ENCODE measurements around the gene TEPSIN.

TEPSIN gene

GRCh38 chr17:81238815-81239713, at the start of gene TEPSIN, which contains the start of gene NDUFAF8:
Gene TEPSIN (minus strand): TSS chr17:81239055. CDS start chr17:81239033, 22 bp downstream.
Gene NDUFAF8 (plus strand): TSS chr17:81239318. CDS start chr17:81239364, 46 bp downstream.
- no peaks in the 10 kb centered on the region for H3K36me3 ChIP-seq (ENCODE audit: control insufficient read depth in 1 of 2, insufficient read depth in 2 of 2, low read length in 2 of 2)
- peaks cover 22 to 24% of the 10 kb centered on the region in 2 donors for H3K4me1 ChIP-seq (ENCODE audit: control insufficient read depth in 1 of 2, insufficient read depth in 2 of 2, low read length in 2 of 2)
- no peak within 1 kb of the TSS for H3K27ac ChIP-seq (ENCODE audit: low read depth, low read length)
- no peaks in the 10 kb centered on the region for H3K27me3 ChIP-seq (ENCODE audit: control insufficient read depth in 1 of 2, insufficient read depth in 2 of 2, low read length in 2 of 2)
- H3K9ac ChIP-seq (ENCODE audit: low read depth in 1 of 2, low read length in 2 of 2) = peak within 1 kb of the TSS; percentile 74 to 76
- peak within 1 kb of the TSS; percentile 82 to 94 for H3K4me3 ChIP-seq (ENCODE audit: low read depth in 1 of 2, low read length in 2 of 2)
- H3K9me3 ChIP-seq (ENCODE audit: control insufficient read depth in 1 of 2, low read length in 2 of 2) = no peaks in the 10 kb centered on the region

- Histone ChIP-seq H3K9ac (ENCODE audit: low read depth in 1 of 2, low read length in 2 of 2) (no peak overlapping the region), H3K4me1 (ENCODE audit: control insufficient read depth in 1 of 2, insufficient read depth in 2 of 2, low read length in 2 of 2) (peaks cover 9 to 27% of the 10 kb centered on the region in 2 donors), H3K27me3 (ENCODE audit: control insufficient read depth in 1 of 2, insufficient read depth in 2 of 2, low read length in 2 of 2) (no peaks in the 10 kb centered on the region), H3K27ac (ENCODE audit: low read depth, low read length) (no peak overlapping the region), H3K9me3 (ENCODE audit: control insufficient read depth in 1 of 2, low read length in 2 of 2) (no peaks in the 10 kb centered on the region), H3K4me3 (ENCODE audit: low read depth in 1 of 2, low read length in 2 of 2) (no peak overlapping the region), H3K36me3 (ENCODE audit: control insufficient read depth in 1 of 2, insufficient read depth in 2 of 2, low read length in 2 of 2) (peaks cover 7 to 52% of the 10 kb centered on the region in 2 donors)
Measured at GRCh38 chr17:81287741-81288430, 49.0 kb upstream of the TEPSIN start.

- H3K9ac ChIP-seq (ENCODE audit: low read depth in 1 of 2, low read length in 2 of 2) = no peak overlapping the region
- no peak overlapping the region for H3K4me3 ChIP-seq (ENCODE audit: low read depth in 1 of 2, low read length in 2 of 2)
- peaks cover 5 to 22% of the 10 kb centered on the region in 2 donors for H3K4me1 ChIP-seq (ENCODE audit: control insufficient read depth in 1 of 2, insufficient read depth in 2 of 2, low read length in 2 of 2)
- H3K27ac ChIP-seq (ENCODE audit: low read depth, low read length) = no peak overlapping the region
- H3K27me3 ChIP-seq (ENCODE audit: control insufficient read depth in 1 of 2, insufficient read depth in 2 of 2, low read length in 2 of 2) = no peaks in the 10 kb centered on the region
- no peaks in the 10 kb centered on the region for H3K9me3 ChIP-seq (ENCODE audit: control insufficient read depth in 1 of 2, low read length in 2 of 2)
- H3K36me3 ChIP-seq (ENCODE audit: control insufficient read depth in 1 of 2, insufficient read depth in 2 of 2, low read length in 2 of 2) = peaks cover 13 to 59% of the 10 kb centered on the region in 2 donors
Measured at GRCh38 chr17:81287152-81287551, 48.3 kb upstream of the TEPSIN start.

- Histone ChIP-seq H3K27ac (ENCODE audit: low read depth, low read length) (peak overlapping the region; percentile 36), H3K9me3 (ENCODE audit: control insufficient read depth in 1 of 2, low read length in 2 of 2) (no peaks in the 10 kb centered on the region), H3K4me3 (ENCODE audit: low read depth in 1 of 2, low read length in 2 of 2) (no peak overlapping the region), H3K27me3 (ENCODE audit: control insufficient read depth in 1 of 2, insufficient read depth in 2 of 2, low read length in 2 of 2) (no peaks in the 10 kb centered on the region), H3K4me1 (ENCODE audit: control insufficient read depth in 1 of 2, insufficient read depth in 2 of 2, low read length in 2 of 2) (peaks cover 5 to 17% of the 10 kb centered on the region in 2 donors), H3K9ac (ENCODE audit: low read depth in 1 of 2, low read length in 2 of 2) (no peak overlapping the region), H3K36me3 (ENCODE audit: control insufficient read depth in 1 of 2, insufficient read depth in 2 of 2, low read length in 2 of 2) (peaks cover 13 to 64% of the 10 kb centered on the region in 2 donors)
Measured at GRCh38 chr17:81286491-81287145, 47.8 kb upstream of the TEPSIN start.

- Histone ChIP-seq H3K4me3 (ENCODE audit: low read depth in 1 of 2, low read length in 2 of 2) (peak overlapping the region; percentile 19 to 55), H3K36me3 (ENCODE audit: control insufficient read depth in 1 of 2, insufficient read depth in 2 of 2, low read length in 2 of 2) (peaks cover 13 to 67% of the 10 kb centered on the region in 2 donors), H3K9ac (ENCODE audit: low read depth in 1 of 2, low read length in 2 of 2) (peak overlapping the region; percentile 1 to 18), H3K27me3 (ENCODE audit: control insufficient read depth in 1 of 2, insufficient read depth in 2 of 2, low read length in 2 of 2) (no peaks in the 10 kb centered on the region), H3K4me1 (ENCODE audit: control insufficient read depth in 1 of 2, insufficient read depth in 2 of 2, low read length in 2 of 2) (peaks cover 5 to 11% of the 10 kb centered on the region in 2 donors), H3K9me3 (ENCODE audit: control insufficient read depth in 1 of 2, low read length in 2 of 2) (no peaks in the 10 kb centered on the region), H3K27ac (ENCODE audit: low read depth, low read length) (peak overlapping the region; percentile 36)
Measured at GRCh38 chr17:81285894-81286293, 47.0 kb upstream of the TEPSIN start.

GRCh38 chr17:81285179-81285878, 46.5 kb upstream of the TEPSIN start:
- H3K4me3 ChIP-seq (ENCODE audit: low read depth in 1 of 2, low read length in 2 of 2) = peak overlapping the region; percentile 19 to 55
- peaks cover 5 to 11% of the 10 kb centered on the region in 2 donors for H3K4me1 ChIP-seq (ENCODE audit: control insufficient read depth in 1 of 2, insufficient read depth in 2 of 2, low read length in 2 of 2)
- no peaks in the 10 kb centered on the region for H3K27me3 ChIP-seq (ENCODE audit: control insufficient read depth in 1 of 2, insufficient read depth in 2 of 2, low read length in 2 of 2)
- H3K36me3 ChIP-seq (ENCODE audit: control insufficient read depth in 1 of 2, insufficient read depth in 2 of 2, low read length in 2 of 2) = peaks cover 15 to 67% of the 10 kb centered on the region in 2 donors
- peak overlapping the region; percentile 1 to 18 for H3K9ac ChIP-seq (ENCODE audit: low read depth in 1 of 2, low read length in 2 of 2)
- no peaks in the 10 kb centered on the region for H3K9me3 ChIP-seq (ENCODE audit: control insufficient read depth in 1 of 2, low read length in 2 of 2)
- H3K27ac ChIP-seq (ENCODE audit: low read depth, low read length) = peak overlapping the region; percentile 36

- no peaks in the 10 kb centered on the region for H3K9me3 ChIP-seq (ENCODE audit: control insufficient read depth in 1 of 2, low read length in 2 of 2)
- H3K27ac ChIP-seq (ENCODE audit: low read depth, low read length) = no peak overlapping the region
- H3K36me3 ChIP-seq (ENCODE audit: control insufficient read depth in 1 of 2, insufficient read depth in 2 of 2, low read length in 2 of 2) = peaks cover 20 to 71% of the 10 kb centered on the region in 2 donors
- H3K4me1 ChIP-seq (ENCODE audit: control insufficient read depth in 1 of 2, insufficient read depth in 2 of 2, low read length in 2 of 2) = peaks cover 5 to 15% of the 10 kb centered on the region in 2 donors
- H3K9ac ChIP-seq (ENCODE audit: low read depth in 1 of 2, low read length in 2 of 2) = no peak overlapping the region
- H3K4me3 ChIP-seq (ENCODE audit: low read depth in 1 of 2, low read length in 2 of 2) = no peak overlapping the region
- H3K27me3 ChIP-seq (ENCODE audit: control insufficient read depth in 1 of 2, insufficient read depth in 2 of 2, low read length in 2 of 2) = no peaks in the 10 kb centered on the region
Measured at GRCh38 chr17:81282876-81283275, 44.0 kb upstream of the TEPSIN start.

GRCh38 chr17:81282141-81282540, 43.3 kb upstream of the TEPSIN start:
- Histone ChIP-seq H3K9me3 (ENCODE audit: control insufficient read depth in 1 of 2, low read length in 2 of 2) (no peaks in the 10 kb centered on the region), H3K4me1 (ENCODE audit: control insufficient read depth in 1 of 2, insufficient read depth in 2 of 2, low read length in 2 of 2) (peaks cover 5 to 20% of the 10 kb centered on the region in 2 donors), H3K9ac (ENCODE audit: low read depth in 1 of 2, low read length in 2 of 2) (no peak overlapping the region), H3K27me3 (ENCODE audit: control insufficient read depth in 1 of 2, insufficient read depth in 2 of 2, low read length in 2 of 2) (no peaks in the 10 kb centered on the region), H3K36me3 (ENCODE audit: control insufficient read depth in 1 of 2, insufficient read depth in 2 of 2, low read length in 2 of 2) (peaks cover 21 to 66% of the 10 kb centered on the region in 2 donors), H3K27ac (ENCODE audit: low read depth, low read length) (no peak overlapping the region), H3K4me3 (ENCODE audit: low read depth in 1 of 2, low read length in 2 of 2) (no peak overlapping the region)

GRCh38 chr17:81280571-81280970, 41.7 kb upstream of the TEPSIN start:
- H3K9me3 ChIP-seq (ENCODE audit: control insufficient read depth in 1 of 2, low read length in 2 of 2) = no peaks in the 10 kb centered on the region
- no peak overlapping the region for H3K4me3 ChIP-seq (ENCODE audit: low read depth in 1 of 2, low read length in 2 of 2)
- no peak overlapping the region for H3K9ac ChIP-seq (ENCODE audit: low read depth in 1 of 2, low read length in 2 of 2)
- peaks cover 0 to 16% of the 10 kb centered on the region in 2 donors for H3K4me1 ChIP-seq (ENCODE audit: control insufficient read depth in 1 of 2, insufficient read depth in 2 of 2, low read length in 2 of 2)
- H3K27ac ChIP-seq (ENCODE audit: low read depth, low read length) = no peak overlapping the region
- H3K27me3 ChIP-seq (ENCODE audit: control insufficient read depth in 1 of 2, insufficient read depth in 2 of 2, low read length in 2 of 2) = no peaks in the 10 kb centered on the region
- peaks cover 31 to 78% of the 10 kb centered on the region in 2 donors for H3K36me3 ChIP-seq (ENCODE audit: control insufficient read depth in 1 of 2, insufficient read depth in 2 of 2, low read length in 2 of 2)
